HepG2 (cell line): ENCODE results near the gene P2RY11. TPM values are rescaled to one million over a fixed set of nuclear protein-coding genes. Genes with fewer than 3 reads are reported as not detected.

Experiments used
- EED ChIP-seq: sonication (generic); formaldehyde crosslinking; IDR thresholded peaks from 2 replicates; pipeline ENCODE4 v1.5.0; 2020; ENCODE audit warnings: mild to moderate bottlenecking, missing genetic modification reagents
- KLF13 ChIP-seq: sonication (generic); formaldehyde crosslinking; IDR thresholded peaks from 2 replicates; pipeline ENCODE4 v1.4.0; 2020; ENCODE audit warnings: mild to moderate bottlenecking, missing genetic modification reagents
- KLF15 ChIP-seq: sonication (generic); formaldehyde crosslinking; IDR thresholded peaks from 2 replicates; pipeline ENCODE4 v1.8.1; 2023; ENCODE audit warnings: borderline replicate concordance, mild to moderate bottlenecking, inconsistent platforms, missing genetic modification reagents, mixed read lengths
- KMT2A ChIP-seq: sonication (generic); formaldehyde crosslinking; IDR thresholded peaks from 2 replicates; pipeline ENCODE4 v1.4.0; 2020; ENCODE audit warnings: missing genetic modification reagents
- KMT2B ChIP-seq: IDR thresholded peaks from 2 replicates; pipeline ENCODE4 v1.6.1; 2016; ENCODE audit warnings: missing genetic modification reagents, missing compliant biosample characterization
- MYC ChIP-seq: sonication (generic); formaldehyde crosslinking; IDR thresholded peaks from 2 replicates; pipeline ENCODE4 v1.9.0; 2021; ENCODE audit warnings: missing genetic modification reagents, borderline replicate concordance
- NONO ChIP-seq, 2 experiments: fragments of 450-650 bp in 1 of 2; sonication (generic) in 1 of 2; formaldehyde crosslinking in 1 of 2; IDR thresholded peaks in 1 of 2; conservative IDR thresholded peaks in 1 of 2; 2 replicates each; pipeline versions ENCODE4 v1.6.1 to v1.8.0; 2017 to 2022; ENCODE audit warnings: mild to moderate bottlenecking in 1 of 2, missing genetic modification reagents in 1 of 2, moderate library complexity in 1 of 2
- RARG ChIP-seq: sonication (generic); formaldehyde crosslinking; IDR thresholded peaks from 2 replicates; pipeline ENCODE4 v1.4.0; 2020; ENCODE audit warnings: low read depth, mild to moderate bottlenecking, missing genetic modification reagents
- SAFB2 ChIP-seq: sonication (generic); formaldehyde crosslinking; IDR thresholded peaks from 2 replicates; pipeline ENCODE4 v1.5.1; 2020; ENCODE audit warnings: missing genetic modification reagents, low read depth, mild to moderate bottlenecking, borderline replicate concordance
- TARDBP ChIP-seq: sonication (generic); formaldehyde crosslinking; IDR thresholded peaks from 2 replicates; pipeline ENCODE4 v1.8.0; 2022; ENCODE audit warnings: mild to moderate bottlenecking, missing genetic modification reagents
- ZMYM2 ChIP-seq: sonication (generic); formaldehyde crosslinking; IDR thresholded peaks from 2 replicates; pipeline ENCODE4 v1.8.0; 2022; ENCODE audit warnings: mild to moderate bottlenecking, missing genetic modification reagents
- ZNF101 ChIP-seq: sonication (generic); formaldehyde crosslinking; IDR thresholded peaks from 2 replicates; pipeline ENCODE4 v1.4.0; 2020; ENCODE audit warnings: mild to moderate bottlenecking, low read depth, missing genetic modification reagents, borderline replicate concordance
- ZNF263 ChIP-seq: sonication (generic); formaldehyde crosslinking; IDR thresholded peaks from 2 replicates; pipeline ENCODE4 v1.4.0; 2020; ENCODE audit warnings: missing genetic modification reagents
- ZNF337 ChIP-seq: sonication (generic); formaldehyde crosslinking; IDR thresholded peaks from 2 replicates; pipeline ENCODE4 v1.5.1; 2020; ENCODE audit warnings: missing genetic modification reagents, low read depth, mild to moderate bottlenecking, borderline replicate concordance
- ZNF615 ChIP-seq: sonication (generic); formaldehyde crosslinking; IDR thresholded peaks from 2 replicates; pipeline ENCODE4 v1.5.0; 2020; ENCODE audit warnings: mild to moderate bottlenecking, missing genetic modification reagents, borderline replicate concordance
- ZNF678 ChIP-seq: sonication (generic); formaldehyde crosslinking; IDR thresholded peaks from 2 replicates; pipeline ENCODE4 v1.4.0; 2020; ENCODE audit warnings: mild to moderate bottlenecking, missing genetic modification reagents
- ZNF839 ChIP-seq: sonication (generic); formaldehyde crosslinking; IDR thresholded peaks from 2 replicates; pipeline ENCODE4 v1.4.0; 2020; ENCODE audit warnings: missing genetic modification reagents, mild to moderate bottlenecking, borderline replicate concordance
- ZNF891 ChIP-seq: sonication (generic); formaldehyde crosslinking; IDR thresholded peaks from 2 replicates; pipeline ENCODE4 v1.5.0; 2020; ENCODE audit warnings: mild to moderate bottlenecking, missing genetic modification reagents
- polyA plus RNA-seq, 8 experiments: library from polyadenylated mRNA; depleted of rRNA in 3 of 8; stranded (reverse) in 7 of 8; unstranded in 1 of 8; fragments of >200 nt; fragmentation: Illumina TruSeq in 4 of 8; extraction: Trizol in 4 of 8; gene quantifications; 2 replicates each; pipeline versions ENCODE4 v1.2.1 to v1.2.3, GENCODE V29; 2011 to 2016; ENCODE audit warnings: low read depth in 4 of 8, missing spikeins in 1 of 8, mixed read lengths in 1 of 8; ENCODE audit not compliant: insufficient read depth in 1 of 8
- total RNA-seq, 5 experiments: library from RNA; depleted of rRNA; stranded (reverse); fragments of >200 nt; fragmentation: Illumina TruSeq; extraction: Trizol; gene quantifications; 2 replicates each; pipeline ENCODE4 v1.2.3, GENCODE V29; 2016; ENCODE audit warnings: low read depth in 1 of 5
- TF ChIP-seq, protein P1 (sequence below): sonication (generic); formaldehyde crosslinking; IDR thresholded peaks from 2 replicates; pipeline ENCODE4 v1.4.0; 2020; ENCODE audit warnings: missing genetic modification reagents
- TF ChIP-seq, protein P2 (sequence below): sonication (generic); formaldehyde crosslinking; IDR thresholded peaks from 2 replicates; pipeline ENCODE4 v1.8.1; 2023; ENCODE audit warnings: mild to moderate bottlenecking, missing genetic modification reagents
- TF ChIP-seq, protein P3 (sequence below): sonication (generic); formaldehyde crosslinking; IDR thresholded peaks from 2 replicates; pipeline ENCODE4 v1.5.1; 2020; ENCODE audit warnings: mild to moderate bottlenecking, moderate library complexity, missing genetic modification reagents
- TF ChIP-seq, protein P4 (sequence below): sonication (generic); formaldehyde crosslinking; IDR thresholded peaks from 2 replicates; pipeline ENCODE4 v1.5.1; 2020; ENCODE audit warnings: missing genetic modification reagents, mild to moderate bottlenecking, borderline replicate concordance

Gene P2RY11
- total and polyA plus RNA-seq, 2 of the 13 experiments (the other 11 are each of a cell fraction or from before 2014, with no cell fraction given), result 4.0 to 7.8 TPM

DNA sequence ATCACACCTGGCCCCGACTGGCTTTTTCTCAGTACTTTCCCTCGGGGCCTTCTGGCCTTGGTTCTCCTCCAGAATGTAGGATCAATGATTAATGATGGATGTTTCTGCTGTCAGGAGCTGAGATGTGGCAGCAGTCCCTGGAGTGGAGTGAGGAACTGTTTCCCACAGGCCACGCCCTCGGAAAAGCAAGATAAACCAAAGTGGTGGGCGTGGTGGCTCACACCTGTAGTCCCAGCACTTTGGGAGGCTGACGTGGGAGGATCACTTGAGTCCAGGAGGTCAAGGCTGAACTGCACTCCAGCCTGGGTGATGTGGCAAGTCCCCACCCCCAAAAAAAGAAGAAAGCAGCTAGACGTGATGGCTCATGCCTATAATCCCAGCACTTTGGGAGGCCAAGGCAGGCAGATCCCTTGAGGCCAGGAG is 32.5 kb upstream of the P2RY11 start (continued):
- TF ChIP-seq, protein P1, sequence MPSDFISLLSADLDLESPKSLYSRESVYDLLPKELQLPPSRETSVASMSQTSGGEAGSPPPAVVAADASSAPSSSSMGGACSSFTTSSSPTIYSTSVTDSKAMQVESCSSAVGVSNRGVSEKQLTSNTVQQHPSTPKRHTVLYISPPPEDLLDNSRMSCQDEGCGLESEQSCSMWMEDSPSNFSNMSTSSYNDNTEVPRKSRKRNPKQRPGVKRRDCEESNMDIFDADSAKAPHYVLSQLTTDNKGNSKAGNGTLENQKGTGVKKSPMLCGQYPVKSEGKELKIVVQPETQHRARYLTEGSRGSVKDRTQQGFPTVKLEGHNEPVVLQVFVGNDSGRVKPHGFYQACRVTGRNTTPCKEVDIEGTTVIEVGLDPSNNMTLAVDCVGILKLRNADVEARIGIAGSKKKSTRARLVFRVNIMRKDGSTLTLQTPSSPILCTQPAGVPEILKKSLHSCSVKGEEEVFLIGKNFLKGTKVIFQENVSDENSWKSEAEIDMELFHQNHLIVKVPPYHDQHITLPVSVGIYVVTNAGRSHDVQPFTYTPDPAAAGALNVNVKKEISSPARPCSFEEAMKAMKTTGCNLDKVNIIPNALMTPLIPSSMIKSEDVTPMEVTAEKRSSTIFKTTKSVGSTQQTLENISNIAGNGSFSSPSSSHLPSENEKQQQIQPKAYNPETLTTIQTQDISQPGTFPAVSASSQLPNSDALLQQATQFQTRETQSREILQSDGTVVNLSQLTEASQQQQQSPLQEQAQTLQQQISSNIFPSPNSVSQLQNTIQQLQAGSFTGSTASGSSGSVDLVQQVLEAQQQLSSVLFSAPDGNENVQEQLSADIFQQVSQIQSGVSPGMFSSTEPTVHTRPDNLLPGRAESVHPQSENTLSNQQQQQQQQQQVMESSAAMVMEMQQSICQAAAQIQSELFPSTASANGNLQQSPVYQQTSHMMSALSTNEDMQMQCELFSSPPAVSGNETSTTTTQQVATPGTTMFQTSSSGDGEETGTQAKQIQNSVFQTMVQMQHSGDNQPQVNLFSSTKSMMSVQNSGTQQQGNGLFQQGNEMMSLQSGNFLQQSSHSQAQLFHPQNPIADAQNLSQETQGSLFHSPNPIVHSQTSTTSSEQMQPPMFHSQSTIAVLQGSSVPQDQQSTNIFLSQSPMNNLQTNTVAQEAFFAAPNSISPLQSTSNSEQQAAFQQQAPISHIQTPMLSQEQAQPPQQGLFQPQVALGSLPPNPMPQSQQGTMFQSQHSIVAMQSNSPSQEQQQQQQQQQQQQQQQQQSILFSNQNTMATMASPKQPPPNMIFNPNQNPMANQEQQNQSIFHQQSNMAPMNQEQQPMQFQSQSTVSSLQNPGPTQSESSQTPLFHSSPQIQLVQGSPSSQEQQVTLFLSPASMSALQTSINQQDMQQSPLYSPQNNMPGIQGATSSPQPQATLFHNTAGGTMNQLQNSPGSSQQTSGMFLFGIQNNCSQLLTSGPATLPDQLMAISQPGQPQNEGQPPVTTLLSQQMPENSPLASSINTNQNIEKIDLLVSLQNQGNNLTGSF (CRISPR knock-in tag), result no peak
- TF ChIP-seq EED (no peak), SAFB2 (CRISPR knock-in tag) (no peak), ZNF615 (CRISPR knock-in tag) (no peak), ZMYM2 (CRISPR knock-in tag) (peak; percentile 91), KLF13 (CRISPR knock-in tag) (no peak), KMT2B (CRISPR knock-in tag) (no peak), ZNF337 (CRISPR knock-in tag) (no peak), ZNF263 (CRISPR knock-in tag) (no peak), RARG (CRISPR knock-in tag) (no peak), ZNF101 (no peak), MYC (no peak), ZNF891 (CRISPR knock-in tag) (no peak), ZNF678 (CRISPR knock-in tag) (no peak), KLF15 (CRISPR knock-in tag) (no peak), ZNF839 (no peak), TARDBP (CRISPR knock-in tag) (0 out of 2 replicates have a peak, but pooled peaks have one; percentile 30), NONO (IDR thresholded peaks at IDR 0.05) (no peak), NONO (CRISPR knock-in tag; conservative IDR thresholded peaks at IDR 0.05) (no peak), KMT2A (CRISPR knock-in tag) (no peak)
- TF ChIP-seq, protein P2, sequence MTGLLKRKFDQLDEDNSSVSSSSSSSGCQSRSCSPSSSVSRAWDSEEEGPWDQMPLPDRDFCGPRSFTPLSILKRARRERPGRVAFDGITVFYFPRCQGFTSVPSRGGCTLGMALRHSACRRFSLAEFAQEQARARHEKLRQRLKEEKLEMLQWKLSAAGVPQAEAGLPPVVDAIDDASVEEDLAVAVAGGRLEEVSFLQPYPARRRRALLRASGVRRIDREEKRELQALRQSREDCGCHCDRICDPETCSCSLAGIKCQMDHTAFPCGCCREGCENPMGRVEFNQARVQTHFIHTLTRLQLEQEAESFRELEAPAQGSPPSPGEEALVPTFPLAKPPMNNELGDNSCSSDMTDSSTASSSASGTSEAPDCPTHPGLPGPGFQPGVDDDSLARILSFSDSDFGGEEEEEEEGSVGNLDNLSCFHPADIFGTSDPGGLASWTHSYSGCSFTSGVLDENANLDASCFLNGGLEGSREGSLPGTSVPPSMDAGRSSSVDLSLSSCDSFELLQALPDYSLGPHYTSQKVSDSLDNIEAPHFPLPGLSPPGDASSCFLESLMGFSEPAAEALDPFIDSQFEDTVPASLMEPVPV (CRISPR knock-in tag), result no peak
- TF ChIP-seq, protein P3, sequence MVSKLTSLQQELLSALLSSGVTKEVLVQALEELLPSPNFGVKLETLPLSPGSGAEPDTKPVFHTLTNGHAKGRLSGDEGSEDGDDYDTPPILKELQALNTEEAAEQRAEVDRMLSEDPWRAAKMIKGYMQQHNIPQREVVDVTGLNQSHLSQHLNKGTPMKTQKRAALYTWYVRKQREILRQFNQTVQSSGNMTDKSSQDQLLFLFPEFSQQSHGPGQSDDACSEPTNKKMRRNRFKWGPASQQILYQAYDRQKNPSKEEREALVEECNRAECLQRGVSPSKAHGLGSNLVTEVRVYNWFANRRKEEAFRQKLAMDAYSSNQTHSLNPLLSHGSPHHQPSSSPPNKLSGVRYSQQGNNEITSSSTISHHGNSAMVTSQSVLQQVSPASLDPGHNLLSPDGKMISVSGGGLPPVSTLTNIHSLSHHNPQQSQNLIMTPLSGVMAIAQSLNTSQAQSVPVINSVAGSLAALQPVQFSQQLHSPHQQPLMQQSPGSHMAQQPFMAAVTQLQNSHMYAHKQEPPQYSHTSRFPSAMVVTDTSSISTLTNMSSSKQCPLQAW (CRISPR knock-in tag), result no peak
- TF ChIP-seq, protein P4, sequence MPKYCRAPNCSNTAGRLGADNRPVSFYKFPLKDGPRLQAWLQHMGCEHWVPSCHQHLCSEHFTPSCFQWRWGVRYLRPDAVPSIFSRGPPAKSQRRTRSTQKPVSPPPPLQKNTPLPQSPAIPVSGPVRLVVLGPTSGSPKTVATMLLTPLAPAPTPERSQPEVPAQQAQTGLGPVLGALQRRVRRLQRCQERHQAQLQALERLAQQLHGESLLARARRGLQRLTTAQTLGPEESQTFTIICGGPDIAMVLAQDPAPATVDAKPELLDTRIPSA (CRISPR knock-in tag), result no peak
